ENCODE measurements around the gene TOP2B.

GRCh38 chr3:25574172-25574765, 90.4 kb downstream of the TOP2B start:
- TF ChIP-seq CTCF (conservative IDR thresholded peaks at IDR 0.05 in 1 of 2, IDR thresholded peaks at IDR 0.05 in 1 of 2; ENCODE audit: low read depth in 1 of 2, low read length in 2 of 2) (no peak), EZH2 (IDR thresholded peaks at IDR 0.05; ENCODE audit: low read length, missing control alignments) (no peak)
